Tibial artery (tissue), 4 donors: ENCODE results near the gene C22orf23.

ENCODE experiments used
- DNase-seq, 2 donors: peaks; one replicate each; pipeline ENCODE4 v3.0.0-alpha.2; 2019
- H3K27ac ChIP-seq, 2 donors: fragments of 200-600 bp; sonication (generic) in 1 of 2; 1 replicate in 1 of 2; 2 replicates in 1 of 2; pipeline ENCODE4 v1.5.1; 2018 to 2019; ENCODE audit warnings: mild to moderate bottlenecking in 1 of 2
- H3K27me3 ChIP-seq, 2 donors: fragments of 200-600 bp; sonication (generic) in 1 of 2; one replicate each; pipeline versions ENCODE4 v1.5.1 to v1.6.0; 2016 to 2019
- H3K36me3 ChIP-seq, 3 donors: fragments of 200-600 bp; sonication (generic) in 2 of 3; one replicate each; pipeline ENCODE4 v1.5.1; 2016 to 2019; ENCODE audit warnings: mild to moderate bottlenecking in 2 of 3
- H3K4me1 ChIP-seq, 4 donors: fragments of 200-600 bp; sonication (generic) in 2 of 4; 1 replicate in 3 of 4; 2 replicates in 1 of 4; pipeline ENCODE4 v1.5.1; 2016 to 2019
- H3K4me3 ChIP-seq, 2 donors: fragments of 200-600 bp; sonication (generic) in 1 of 2; 1 replicate in 1 of 2; 2 replicates in 1 of 2; pipeline ENCODE4 v1.5.1; 2018 to 2019; ENCODE audit warnings: mild to moderate bottlenecking in 2 of 2
- H3K9me3 ChIP-seq, 3 donors: fragments of 200-600 bp; sonication (generic) in 1 of 3; one replicate each; pipeline ENCODE4 v1.5.1; 2016 to 2019
- CTCF ChIP-seq, 2 experiments: fragments of 200-600 bp in 1 of 2; fragments of 450-650 bp in 1 of 2; IDR thresholded peaks; one replicate each; pipeline ENCODE4 v1.5.1; 2017 to 2019; ENCODE audit warnings: antibody characterized with exemption in 2 of 2, mild to moderate bottlenecking in 1 of 2, moderate library complexity in 1 of 2
- intact Hi-C: fragments of 100-400 bp; cut with DNase I; formaldehyde crosslinking; loops from one replicate; pipeline ENCODE4 v1.15.0; 2023; ENCODE audit warnings: low total_unique reads

Gene C22orf23

DNA sequence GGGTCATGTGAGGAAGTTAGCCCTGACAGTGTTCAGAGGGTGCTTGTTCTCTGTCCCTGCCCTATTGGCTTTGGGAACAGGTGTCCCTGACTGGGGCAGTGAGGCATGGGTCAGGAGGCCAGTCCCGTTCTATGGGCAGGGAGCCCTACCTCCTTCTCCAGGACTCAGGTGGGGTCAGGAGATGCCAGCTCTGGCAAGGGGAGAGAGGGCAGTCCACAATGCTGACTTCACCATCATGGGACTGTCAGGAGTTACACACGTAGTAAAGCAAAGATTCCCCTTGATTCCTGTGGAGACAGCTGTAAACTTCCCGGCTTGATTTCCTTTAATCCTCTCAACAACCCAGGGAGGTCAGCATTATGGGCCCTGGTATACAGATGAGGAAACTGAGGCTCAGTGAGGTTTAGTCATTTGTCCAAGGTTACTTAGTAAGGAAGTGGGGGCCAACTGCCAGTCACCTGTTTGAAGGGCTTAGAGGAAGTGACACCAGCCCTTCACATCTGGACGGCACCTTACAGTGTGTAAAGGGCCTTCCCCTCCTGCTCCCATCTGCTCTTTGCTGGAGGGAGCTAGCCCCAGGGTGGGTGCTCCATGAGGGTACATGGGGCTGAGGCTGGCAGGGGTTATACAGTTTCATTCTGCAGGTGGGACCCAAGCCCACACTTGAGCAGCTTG lies 35.4 kb downstream of the C22orf23 start:
- H3K36me3 ChIP-seq, result peaks cover 52 to 97% (median 77%) of the 10 kb centered on the region in 3 donors
- TF ChIP-seq CTCF (IDR thresholded peaks at IDR 0.05), result no peak
- no peaks in the 10 kb centered on the region for H3K27me3 ChIP-seq
- H3K4me3 ChIP-seq, result no peak overlapping the region
- intact Hi-C loops, result no loop called here
- no peak overlapping the region for H3K27ac ChIP-seq
- DNase-seq, result no peak
- no peaks in the 10 kb centered on the region for H3K4me1 ChIP-seq
- no peaks in the 10 kb centered on the region for H3K9me3 ChIP-seq

DNA sequence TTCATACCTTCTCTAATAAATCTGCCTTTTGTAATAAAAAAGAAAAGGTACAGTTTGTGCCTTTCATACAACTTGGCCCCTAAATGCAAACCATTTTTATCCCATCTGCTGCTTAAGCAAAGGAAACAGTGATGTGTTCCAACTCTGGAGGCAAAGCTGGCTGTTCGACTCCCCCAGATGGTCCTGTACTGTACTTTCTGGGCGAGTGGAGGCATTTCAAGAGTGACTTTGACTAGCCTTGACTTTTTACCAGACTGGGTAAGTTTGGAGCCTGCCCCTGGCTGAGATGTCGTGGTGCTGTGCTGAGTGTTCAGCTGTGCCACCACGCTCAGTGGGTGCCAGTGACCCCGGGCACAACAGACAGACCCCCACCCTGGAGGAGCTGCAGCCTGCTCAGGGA lies 37.1 kb downstream of the C22orf23 start:
- Histone ChIP-seq H3K4me1 (peaks cover 0 to 7% (median 6%) of the 10 kb centered on the region in 4 donors), H3K36me3 (peaks cover 50 to 95% (median 73%) of the 10 kb centered on the region in 3 donors), H3K27ac (no peak overlapping the region), H3K4me3 (no peak overlapping the region), H3K9me3 (no peaks in the 10 kb centered on the region), H3K27me3 (no peaks in the 10 kb centered on the region)
- intact Hi-C loops, result no loop called here
- DNase-seq, result no peak
- no peak for TF ChIP-seq CTCF (IDR thresholded peaks at IDR 0.05)

- Histone ChIP-seq H3K4me1 (peaks cover 0 to 30% (median 26%) of the 10 kb centered on the region in 4 donors), H3K27me3 (no peaks in the 10 kb centered on the region), H3K36me3 (peaks cover 37 to 65% (median 58%) of the 10 kb centered on the region in 3 donors), H3K4me3 (no peak overlapping the region), H3K9me3 (no peaks in the 10 kb centered on the region), H3K27ac (no peak overlapping the region)
- no peak for DNase-seq
- intact Hi-C loops, result no loop called here
- no peak for TF ChIP-seq CTCF (IDR thresholded peaks at IDR 0.05)
Observed at GRCh38 chr22:37913233-37913721, 40.1 kb downstream of the C22orf23 start.

GRCh38 chr22:37912171-37912570 lies 41.2 kb downstream of the C22orf23 start:
- Histone ChIP-seq H3K36me3 (peaks cover 28 to 54% (median 47%) of the 10 kb centered on the region in 3 donors), H3K27ac (peak overlapping the region; percentile 69 to 86)

GRCh38 chr22:37911697-37912096 lies 41.7 kb downstream of the C22orf23 start:
- intact Hi-C loops, result no loop called here
- DNase-seq, result no peak
- Histone ChIP-seq H3K27me3 (no peaks in the 10 kb centered on the region), H3K27ac (peak overlapping the region; percentile 69 to 86), H3K4me1 (peaks cover 0 to 46% (median 39%) of the 10 kb centered on the region in 4 donors), H3K9me3 (no peaks in the 10 kb centered on the region), H3K36me3 (peaks cover 24 to 49% (median 43%) of the 10 kb centered on the region in 3 donors), H3K4me3 (no peak overlapping the region)
- TF ChIP-seq CTCF (IDR thresholded peaks at IDR 0.05), result no peak

More at GRCh38 chr22:37912171-37912570, 41.2 kb downstream of the C22orf23 start:
- Histone ChIP-seq H3K4me1 (peaks cover 0 to 41% (median 34%) of the 10 kb centered on the region in 4 donors), H3K4me3 (no peak overlapping the region), H3K9me3 (no peaks in the 10 kb centered on the region), H3K27me3 (no peaks in the 10 kb centered on the region)
- intact Hi-C loops, result no loop called here
- DNase-seq, result no peak
- TF ChIP-seq CTCF (IDR thresholded peaks at IDR 0.05), result no peak
